ENCODE data around the gene PLXNC1. TPM values are rescaled to one million over a fixed set of nuclear protein-coding genes. Genes with fewer than 3 reads are reported as not detected.
A peak's percentile ranks its signal among the peaks of the same experiment; 100 is the strongest.

PLXNC1 gene
- total and polyA plus RNA-seq, 9 donors = 8.2 to 33.7 (median 17.5) TPM

GRCh38 chr12:94135896-94136295, 12.5 kb upstream of the PLXNC1 start:
- WGBS, 3 donors = 93 to 97% (median 97%) methylated on average over 1 of the region's 1 CpG
- TF ChIP-seq POLR2A (IDR thresholded peaks at IDR 0.05) = no peak
- H3K4me3 ChIP-seq = no peak overlapping the region
- no peak overlapping the region for H3K27ac ChIP-seq
- H3K27me3 ChIP-seq = no peaks in the 10 kb centered on the region
- DNase-seq = no peak
- H3K36me3 ChIP-seq = no peaks in the 10 kb centered on the region
- no peaks in the 10 kb centered on the region for H3K4me1 ChIP-seq (ENCODE audit: insufficient read depth)
- no peaks in the 10 kb centered on the region for H3K9me3 ChIP-seq
- intact Hi-C loops (cut with DNase I) = no loop called here

DNA sequence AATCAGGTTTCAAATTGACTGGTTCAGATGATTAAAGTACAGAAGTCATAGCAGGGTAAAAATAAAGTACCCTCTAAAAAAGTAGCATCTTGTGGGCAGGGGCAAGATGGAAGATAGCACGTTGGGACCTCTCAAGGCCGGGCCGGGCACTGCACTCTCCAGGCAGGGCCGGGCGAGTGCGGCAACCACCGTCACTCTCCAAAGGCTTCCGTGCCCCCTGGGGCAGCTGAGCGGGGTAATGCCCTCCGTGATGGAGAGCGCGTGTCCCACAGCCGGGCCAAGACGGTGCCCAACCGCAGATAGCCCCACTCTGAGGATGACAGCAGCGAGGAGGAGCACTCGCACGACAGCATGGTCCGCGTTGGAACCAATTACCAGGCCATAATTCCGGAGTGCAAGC, 8.6 kb upstream of the PLXNC1 start:
- 89 to 92% (median 90%) methylated on average over 21 of the region's 21 CpGs for whole genome bisulfite sequencing, 3 donors
- TF ChIP-seq, protein P1, sequence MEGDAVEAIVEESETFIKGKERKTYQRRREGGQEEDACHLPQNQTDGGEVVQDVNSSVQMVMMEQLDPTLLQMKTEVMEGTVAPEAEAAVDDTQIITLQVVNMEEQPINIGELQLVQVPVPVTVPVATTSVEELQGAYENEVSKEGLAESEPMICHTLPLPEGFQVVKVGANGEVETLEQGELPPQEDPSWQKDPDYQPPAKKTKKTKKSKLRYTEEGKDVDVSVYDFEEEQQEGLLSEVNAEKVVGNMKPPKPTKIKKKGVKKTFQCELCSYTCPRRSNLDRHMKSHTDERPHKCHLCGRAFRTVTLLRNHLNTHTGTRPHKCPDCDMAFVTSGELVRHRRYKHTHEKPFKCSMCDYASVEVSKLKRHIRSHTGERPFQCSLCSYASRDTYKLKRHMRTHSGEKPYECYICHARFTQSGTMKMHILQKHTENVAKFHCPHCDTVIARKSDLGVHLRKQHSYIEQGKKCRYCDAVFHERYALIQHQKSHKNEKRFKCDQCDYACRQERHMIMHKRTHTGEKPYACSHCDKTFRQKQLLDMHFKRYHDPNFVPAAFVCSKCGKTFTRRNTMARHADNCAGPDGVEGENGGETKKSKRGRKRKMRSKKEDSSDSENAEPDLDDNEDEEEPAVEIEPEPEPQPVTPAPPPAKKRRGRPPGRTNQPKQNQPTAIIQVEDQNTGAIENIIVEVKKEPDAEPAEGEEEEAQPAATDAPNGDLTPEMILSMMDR (IDR thresholded peaks at IDR 0.05) = no peak
- TF ChIP-seq POLR2A (IDR thresholded peaks at IDR 0.05) (no peak), EP300 (IDR thresholded peaks at IDR 0.05) (no peak)
- intact Hi-C loops (cut with DNase I) = loop anchor here in 2 of 4 donors (2.0 to 10.0 kb wide), 4 partner anchors 295 to 735 kb away; no protein-coding TSS in a partner anchor

GRCh38 chr12:94140556-94140955, 7.8 kb upstream of the PLXNC1 start:
- Histone ChIP-seq H3K27ac (no peak overlapping the region), H3K4me3 (no peak overlapping the region), H3K4me1 (ENCODE audit: insufficient read depth) (peaks cover 1% of the 10 kb centered on the region), H3K36me3 (no peaks in the 10 kb centered on the region), H3K9me3 (no peaks in the 10 kb centered on the region), H3K27me3 (no peaks in the 10 kb centered on the region)
- no peak for TF ChIP-seq EP300 (IDR thresholded peaks at IDR 0.05)
- TF ChIP-seq, protein P1 (IDR thresholded peaks at IDR 0.05) = no peak
- TF ChIP-seq POLR2A (IDR thresholded peaks at IDR 0.05) = no peak
- peak in 1 of 5 donors; percentile 41 for DNase-seq
- WGBS, 3 donors = 88 to 91% (median 90%) methylated on average over 13 of the region's 13 CpGs
- intact Hi-C loops (cut with DNase I) = loop anchor here in 2 of 4 donors (10.0 kb wide), 3 partner anchors 294 to 734 kb away; no protein-coding TSS in a partner anchor

More for the DNA sequence above, 8.6 kb upstream of the PLXNC1 start:
- no peak overlapping the region for H3K27ac ChIP-seq
- H3K36me3 ChIP-seq = no peaks in the 10 kb centered on the region
- no peak for DNase-seq
- H3K27me3 ChIP-seq = no peaks in the 10 kb centered on the region
- no peaks in the 10 kb centered on the region for H3K9me3 ChIP-seq
- no peaks in the 10 kb centered on the region for H3K4me1 ChIP-seq (ENCODE audit: insufficient read depth)
- H3K4me3 ChIP-seq = no peak overlapping the region

- H3K27me3 ChIP-seq = no peaks in the 10 kb centered on the region
- TF ChIP-seq EP300 (IDR thresholded peaks at IDR 0.05) (no peak), POLR2A (IDR thresholded peaks at IDR 0.05) (no peak)
- TF ChIP-seq, protein P1 (IDR thresholded peaks at IDR 0.05) = no peak
- intact Hi-C loops (cut with DNase I) = loop anchor here in 2 of 4 donors (10.0 kb wide), 3 partner anchors 294 to 734 kb away; no protein-coding TSS in a partner anchor
- H3K4me3 ChIP-seq = no peak overlapping the region
- no peaks in the 10 kb centered on the region for H3K9me3 ChIP-seq
- peaks cover 1% of the 10 kb centered on the region for H3K4me1 ChIP-seq (ENCODE audit: insufficient read depth)
- no peak overlapping the region for H3K27ac ChIP-seq
- 85 to 93% (median 88%) methylated on average over 14 to 15 of the region's 15 CpGs for WGBS, 3 donors
- no peak for DNase-seq
- no peaks in the 10 kb centered on the region for H3K36me3 ChIP-seq
Observed at GRCh38 chr12:94141004-94141764, 7.2 kb upstream of the PLXNC1 start.

GRCh38 chr12:94141892-94142291, 6.5 kb upstream of the PLXNC1 start:
- H3K36me3 ChIP-seq = no peaks in the 10 kb centered on the region
- intact Hi-C loops (cut with DNase I) = loop anchor here in 2 of 4 donors (10.0 kb wide), 3 partner anchors 293 to 733 kb away; no protein-coding TSS in a partner anchor
- DNase-seq = no peak
- no peaks in the 10 kb centered on the region for H3K9me3 ChIP-seq
- no peak overlapping the region for H3K4me3 ChIP-seq
- peaks cover 1% of the 10 kb centered on the region for H3K4me1 ChIP-seq (ENCODE audit: insufficient read depth)
- H3K27me3 ChIP-seq = no peaks in the 10 kb centered on the region
- 70 to 73% (median 71%) methylated on average over 3 of the region's 3 CpGs for WGBS, 3 donors
- TF ChIP-seq, protein P1 (IDR thresholded peaks at IDR 0.05) = no peak
- TF ChIP-seq EP300 (IDR thresholded peaks at IDR 0.05) (no peak), POLR2A (IDR thresholded peaks at IDR 0.05) (no peak)
- H3K27ac ChIP-seq = no peak overlapping the region
